MM.1S (cell line): ENCODE measurements around the gene KIF16B.

Experiments
- EZH2 ChIP-seq: fragments of 300-600 bp; sonication (generic); optimal IDR thresholded peaks from 2 replicates; pipeline ENCODE3; 2017; ENCODE audit warnings: low read depth, mild to moderate bottlenecking, antibody characterized with exemption, low read length, mixed read lengths
- EZH2phosphoT487 ChIP-seq: fragments of 300-600 bp; sonication (generic); IDR thresholded peaks from 2 replicates; pipeline ENCODE4 v1.6.1; 2018; ENCODE audit warnings: antibody characterized with exemption, low read length
- TF ChIP-seq, protein P1 (sequence below): fragments of 300-600 bp; sonication (generic); IDR thresholded peaks from 2 replicates; pipeline ENCODE4 v1.5.1; 2016; ENCODE audit warnings: antibody characterized with exemption, low read length, mixed read lengths

DNA sequence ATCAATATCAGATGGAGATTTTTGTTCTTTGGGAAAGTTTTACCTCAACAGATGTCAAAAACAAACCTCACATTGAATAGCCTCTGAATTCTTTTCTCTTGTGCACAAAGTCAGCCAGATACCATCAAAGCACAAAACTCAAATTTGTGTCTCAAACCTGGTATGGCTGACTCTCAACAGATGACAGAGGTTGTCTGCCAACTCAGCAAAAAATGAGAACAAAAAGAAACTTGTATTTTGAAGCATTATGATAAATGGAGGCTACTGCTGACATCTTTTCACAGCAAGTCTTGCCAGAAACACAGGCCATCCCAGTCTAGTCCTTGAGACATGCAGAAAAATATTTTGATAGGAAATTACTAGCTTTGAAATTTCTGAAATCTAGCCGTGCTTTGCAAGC, 79.8 kb downstream of the KIF16B start:
- TF ChIP-seq, protein P1, sequence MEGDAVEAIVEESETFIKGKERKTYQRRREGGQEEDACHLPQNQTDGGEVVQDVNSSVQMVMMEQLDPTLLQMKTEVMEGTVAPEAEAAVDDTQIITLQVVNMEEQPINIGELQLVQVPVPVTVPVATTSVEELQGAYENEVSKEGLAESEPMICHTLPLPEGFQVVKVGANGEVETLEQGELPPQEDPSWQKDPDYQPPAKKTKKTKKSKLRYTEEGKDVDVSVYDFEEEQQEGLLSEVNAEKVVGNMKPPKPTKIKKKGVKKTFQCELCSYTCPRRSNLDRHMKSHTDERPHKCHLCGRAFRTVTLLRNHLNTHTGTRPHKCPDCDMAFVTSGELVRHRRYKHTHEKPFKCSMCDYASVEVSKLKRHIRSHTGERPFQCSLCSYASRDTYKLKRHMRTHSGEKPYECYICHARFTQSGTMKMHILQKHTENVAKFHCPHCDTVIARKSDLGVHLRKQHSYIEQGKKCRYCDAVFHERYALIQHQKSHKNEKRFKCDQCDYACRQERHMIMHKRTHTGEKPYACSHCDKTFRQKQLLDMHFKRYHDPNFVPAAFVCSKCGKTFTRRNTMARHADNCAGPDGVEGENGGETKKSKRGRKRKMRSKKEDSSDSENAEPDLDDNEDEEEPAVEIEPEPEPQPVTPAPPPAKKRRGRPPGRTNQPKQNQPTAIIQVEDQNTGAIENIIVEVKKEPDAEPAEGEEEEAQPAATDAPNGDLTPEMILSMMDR: no peak
- TF ChIP-seq EZH2 (no peak), EZH2phosphoT487 (no peak)
